ENCODE results near the gene HDAC4. TPM values are rescaled to one million over a fixed set of nuclear protein-coding genes. Genes with fewer than 3 reads are reported as not detected.
A peak's percentile ranks its signal among the peaks of the same experiment; 100 is the strongest.
"Not testable (repeated sequence)": the region's sequence is repeated elsewhere in the genome, so short reads cannot be mapped to it uniquely, and the experiment has no call there.

HDAC4 gene
- total RNA-seq, result 100 to 1,000 TPM in 2 of 4 donors, 10 to 100 TPM in 2; 68.0 to 123 (median 86.5) TPM

- Histone ChIP-seq H3K9me3 (no peaks in the 10 kb centered on the region), H3K27ac (peak within 1 kb of the TSS; percentile 96 to 98 (median 98)), H3K4me1 (peaks cover 0 to 33% (median 15%) of the 10 kb centered on the region in 4 donors), H3K27me3 (no peaks in the 10 kb centered on the region), H3K36me3 (no peaks in the 10 kb centered on the region), H3K4me3 (peak within 1 kb of the TSS; percentile 72 to 84 (median 78))
- TF ChIP-seq CTCF (IDR thresholded peaks at IDR 0.05) (no peak), POLR2A (IDR thresholded peaks at IDR 0.05) (peak in 1 of 2 donors; percentile 38)
- 0 to 1% methylated on average over 2 to 42 of the region's 78 CpGs for WGBS, 2 donors
- DNase-seq (ENCODE audit: low spot score in 2 of 2), result no peak
Measured at GRCh38 chr2:239400596-239401066, at the start of gene HDAC4. TSS of gene HDAC4 (minus strand) at chr2:239401020. CDS start at chr2:239352699, 48,321 bp downstream.

GRCh38 chr2:239449468-239449867, 48.6 kb upstream of the HDAC4 start:
- not testable (repeated sequence) for DNase-seq (ENCODE audit: low spot score in 2 of 2); H3K27me3 ChIP-seq

GRCh38 chr2:239445771-239446524, 45.1 kb upstream of the HDAC4 start:
- Histone ChIP-seq H3K9me3 (no peaks in the 10 kb centered on the region), H3K4me1 (peaks cover 0 to 43% (median 22%) of the 10 kb centered on the region in 4 donors), H3K4me3 (no peak overlapping the region), H3K27me3 (no peaks in the 10 kb centered on the region), H3K27ac (peak overlapping the region; percentile 35 to 86 (median 63)), H3K36me3 (no peaks in the 10 kb centered on the region)
- 39 to 46% methylated on average over 6 of the region's 6 CpGs for WGBS, 2 donors
- no peak for TF ChIP-seq CTCF (IDR thresholded peaks at IDR 0.05)
- TF ChIP-seq EP300 (IDR thresholded peaks at IDR 0.05), result no peak
- no peak for TF ChIP-seq POLR2A (IDR thresholded peaks at IDR 0.05)
- no peak for DNase-seq (ENCODE audit: low spot score in 2 of 2)

More at GRCh38 chr2:239449468-239449867, 48.6 kb upstream of the HDAC4 start:
- H3K36me3 ChIP-seq, H3K27ac ChIP-seq, H3K4me3 ChIP-seq: not testable (repeated sequence)
- Histone ChIP-seq H3K9me3 (peaks cover 0 to 30% (median 7%) of the 10 kb centered on the region in 4 donors), H3K4me1 (peaks cover 0 to 22% (median 13%) of the 10 kb centered on the region in 4 donors)
- whole genome bisulfite sequencing, 2 donors, result 88 to 96% methylated on average over 18 to 28 of the region's 32 CpGs

GRCh38 chr2:239444626-239445577, 44.1 kb upstream of the HDAC4 start:
- WGBS, 2 donors, result 39 to 41% methylated on average over 20 of the region's 20 CpGs
- Histone ChIP-seq H3K27ac (peak overlapping the region; percentile 41 to 86 (median 65)), H3K27me3 (no peaks in the 10 kb centered on the region), H3K4me1 (peaks cover 0 to 54% (median 30%) of the 10 kb centered on the region in 4 donors), H3K9me3 (no peaks in the 10 kb centered on the region), H3K4me3 (no peak overlapping the region), H3K36me3 (no peaks in the 10 kb centered on the region)
- TF ChIP-seq CTCF (IDR thresholded peaks at IDR 0.05) (no peak), EP300 (IDR thresholded peaks at IDR 0.05) (peak in 1 of 2 donors; percentile 83)
- DNase-seq (ENCODE audit: low spot score in 2 of 2), result peak; percentile 50 to 56

GRCh38 chr2:239443666-239444567, 43.1 kb upstream of the HDAC4 start:
- H3K36me3 ChIP-seq, result no peaks in the 10 kb centered on the region
- H3K4me1 ChIP-seq, result peaks cover 0 to 61% (median 33%) of the 10 kb centered on the region in 4 donors
- H3K27ac ChIP-seq, result peak overlapping the region; percentile 33 to 86 (median 65)
- WGBS, 2 donors, result 85 to 94% methylated on average over 14 of the region's 14 CpGs
- TF ChIP-seq EP300 (IDR thresholded peaks at IDR 0.05) (no peak), POLR2A (IDR thresholded peaks at IDR 0.05) (no peak), CTCF (IDR thresholded peaks at IDR 0.05) (no peak)
- DNase-seq (ENCODE audit: low spot score in 2 of 2), result no peak
- H3K4me3 ChIP-seq, result no peak overlapping the region
- H3K27me3 ChIP-seq, result no peaks in the 10 kb centered on the region
- H3K9me3 ChIP-seq, result no peaks in the 10 kb centered on the region

Measured in tibial nerve (tissue), 4 donors.